NCI-H128 (cell line): ENCODE data around the gene SEC61A2.
"Not testable (repeated sequence)": the region's sequence is repeated elsewhere in the genome, so short reads cannot be mapped to it uniquely, and the experiment has no call there.

ENCODE experiments used
- DNase-seq: peaks from one replicate; lab custom pipeline; 2025; ENCODE audit not compliant: unreplicated experiment; lab: John Stamatoyannopoulos, UW

SEC61A2 gene

GRCh38 chr10:12129222-12130111 is at the start of gene SEC61A2:
Gene SEC61A2, plus strand, starts transcription at chr10:12129677. Its CDS starts 111 bp downstream, at chr10:12129788.
- peak; percentile 79 for DNase-seq

DNA sequence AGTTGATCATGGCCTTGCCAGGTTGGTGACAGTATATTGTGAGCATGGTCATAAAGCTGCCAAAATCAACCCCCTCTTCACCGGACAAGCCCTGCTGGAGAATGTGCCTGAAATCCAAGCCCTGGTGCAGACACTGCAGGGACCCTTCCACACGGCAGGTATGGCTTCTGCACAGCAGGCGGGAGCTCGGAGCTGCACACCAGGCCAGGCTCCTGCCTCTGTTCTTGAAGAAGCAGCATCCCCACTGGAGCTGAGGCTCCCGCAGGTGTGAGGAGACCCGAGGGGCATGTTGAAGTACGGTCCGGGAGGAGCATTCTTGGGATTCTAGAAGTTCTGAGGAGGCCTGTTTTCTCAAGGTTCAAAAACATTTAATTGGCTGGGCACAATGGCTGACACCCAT is 48.0 kb upstream of the SEC61A2 start:
- no peak for DNase-seq

- DNase-seq, result no peak
Measured at GRCh38 chr10:12081879-12082557, 47.5 kb upstream of the SEC61A2 start.

DNA sequence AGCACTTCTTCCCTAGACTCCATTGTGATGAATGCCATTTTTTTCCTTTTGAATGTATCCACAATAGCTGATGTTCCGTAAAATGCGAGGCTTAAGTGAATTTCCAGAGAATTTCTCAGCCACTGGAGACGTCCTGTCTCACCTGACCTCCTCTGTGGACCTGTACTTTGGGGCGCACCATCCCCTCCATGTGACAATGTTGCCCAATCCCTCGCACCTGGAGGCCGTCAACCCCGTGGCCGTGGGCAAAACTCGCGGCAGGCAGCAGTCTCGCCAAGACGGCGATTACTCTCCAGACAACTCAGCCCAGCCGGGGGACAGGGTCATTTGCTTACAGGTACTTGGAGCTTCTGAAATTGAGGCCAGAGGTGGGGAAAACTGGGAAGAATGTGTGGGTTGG is 40.6 kb upstream of the SEC61A2 start:
- DNase-seq, result no peak

- no peak for DNase-seq
Measured at GRCh38 chr10:12091421-12091820, 38.1 kb upstream of the SEC61A2 start.

GRCh38 chr10:12097361-12097760 is 32.1 kb upstream of the SEC61A2 start:
- DNase-seq, result not testable (repeated sequence)

DNA sequence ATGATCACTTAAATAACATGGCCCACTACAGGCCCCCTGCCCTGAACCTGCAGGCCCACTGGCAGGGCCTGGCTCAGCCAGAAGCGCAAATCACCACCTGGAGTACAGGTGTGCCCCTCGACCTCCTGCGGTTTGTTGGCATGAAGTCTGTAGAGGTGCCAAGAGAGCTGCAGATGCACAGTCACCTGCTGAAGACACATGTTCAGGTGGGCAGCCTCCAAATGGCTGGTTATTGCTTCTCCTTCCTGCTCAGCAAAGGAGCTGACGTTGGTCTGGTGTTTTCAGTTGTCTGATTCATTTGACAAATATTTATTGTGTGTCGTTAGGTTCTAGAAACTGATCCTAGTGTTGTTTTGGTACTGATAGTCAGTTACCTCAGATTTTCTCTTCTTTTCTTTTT is 31.7 kb upstream of the SEC61A2 start:
- peak; percentile 9 for DNase-seq

- DNase-seq, result no peak
Measured at GRCh38 chr10:12098966-12099365, 30.5 kb upstream of the SEC61A2 start.

GRCh38 chr10:12103802-12104201 is 25.7 kb upstream of the SEC61A2 start:
- no peak for DNase-seq

GRCh38 chr10:12107781-12108180 is 21.7 kb upstream of the SEC61A2 start:
- DNase-seq, result no peak

DNA sequence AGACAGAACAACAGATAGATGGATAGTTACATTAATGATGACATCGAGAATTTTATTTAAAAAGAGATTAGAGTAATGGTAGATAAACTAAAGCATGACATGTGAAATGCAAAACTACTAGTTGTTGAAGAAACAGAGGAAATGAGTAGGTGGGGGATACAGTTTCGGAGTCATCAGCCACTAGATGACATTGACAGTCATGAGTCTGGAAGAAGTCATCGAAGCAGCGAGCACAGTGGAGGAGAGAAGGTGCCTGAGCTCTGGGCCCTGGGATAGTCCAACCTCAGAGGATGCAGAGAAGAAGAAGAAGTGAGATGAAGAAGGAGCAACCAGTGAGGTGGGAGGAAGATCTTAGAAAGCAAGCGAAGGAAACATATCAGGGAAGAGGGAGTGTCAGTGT is 20.2 kb upstream of the SEC61A2 start:
- no peak for DNase-seq

- no peak for DNase-seq
Measured at GRCh38 chr10:12111528-12111927, 17.9 kb upstream of the SEC61A2 start.

DNA sequence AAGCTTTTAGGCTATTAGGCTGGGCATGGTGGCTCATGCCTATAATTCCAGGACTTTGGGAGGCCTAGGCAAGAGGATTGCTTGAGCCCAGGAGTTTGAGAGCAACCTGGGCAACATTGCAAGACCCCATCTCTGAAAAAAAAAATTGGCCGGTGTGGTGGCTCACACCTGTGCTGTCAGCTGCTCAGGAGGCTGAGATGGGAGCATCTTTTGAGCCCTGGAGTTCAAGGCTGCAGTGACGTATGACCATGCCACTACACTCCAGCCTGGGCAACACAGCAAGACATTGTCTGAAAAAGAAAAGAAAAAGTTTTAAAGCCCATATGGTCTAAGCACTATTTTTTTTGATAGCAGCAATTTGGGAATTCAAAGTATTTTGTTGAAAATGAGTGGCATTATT is 15.8 kb upstream of the SEC61A2 start:
- DNase-seq, result no peak

DNA sequence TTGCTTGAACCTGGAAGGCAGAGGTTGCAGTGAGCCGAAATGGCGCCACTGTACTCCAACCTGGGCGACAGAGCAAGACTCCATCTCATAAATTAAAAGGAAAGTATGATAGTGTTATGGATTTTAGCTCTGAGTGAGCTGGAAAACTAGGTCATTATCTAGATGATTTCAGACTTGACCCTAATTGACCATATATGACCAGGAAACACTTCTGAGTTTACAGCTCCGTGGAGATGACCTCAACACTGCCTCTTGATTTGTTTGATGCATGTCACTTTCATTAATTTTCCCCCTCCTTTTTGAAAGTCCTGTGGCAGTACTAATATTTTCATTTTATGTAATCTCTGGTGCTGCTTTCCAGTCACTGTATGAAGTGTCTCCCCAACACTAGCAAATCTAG is 7.8 kb upstream of the SEC61A2 start:
- DNase-seq, result no peak

- peak; percentile 4 for DNase-seq
Measured at GRCh38 chr10:12130237-12130872, 878 bp downstream of the SEC61A2 start.

DNA sequence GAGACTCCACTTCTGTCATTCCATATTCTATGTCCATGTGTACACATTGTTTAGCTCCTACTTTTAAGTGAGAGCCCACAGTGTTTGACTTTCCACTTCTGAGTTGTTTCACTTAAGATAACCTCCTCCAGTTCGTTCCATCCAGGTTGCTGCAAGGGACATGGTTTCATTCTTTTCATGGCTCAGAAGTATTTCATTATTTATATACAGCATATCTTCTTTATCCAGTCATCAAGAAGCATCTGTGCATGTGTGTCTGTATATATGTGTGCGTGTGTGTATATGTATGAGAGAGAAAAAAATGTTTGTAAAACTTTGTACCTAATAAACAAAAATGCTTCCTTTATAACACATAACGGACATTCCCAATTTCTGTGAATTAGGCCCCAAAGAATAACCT is 6.2 kb downstream of the SEC61A2 start:
- no peak for DNase-seq

GRCh38 chr10:12140038-12140437 is 10.6 kb downstream of the SEC61A2 start:
- no peak for DNase-seq

DNA sequence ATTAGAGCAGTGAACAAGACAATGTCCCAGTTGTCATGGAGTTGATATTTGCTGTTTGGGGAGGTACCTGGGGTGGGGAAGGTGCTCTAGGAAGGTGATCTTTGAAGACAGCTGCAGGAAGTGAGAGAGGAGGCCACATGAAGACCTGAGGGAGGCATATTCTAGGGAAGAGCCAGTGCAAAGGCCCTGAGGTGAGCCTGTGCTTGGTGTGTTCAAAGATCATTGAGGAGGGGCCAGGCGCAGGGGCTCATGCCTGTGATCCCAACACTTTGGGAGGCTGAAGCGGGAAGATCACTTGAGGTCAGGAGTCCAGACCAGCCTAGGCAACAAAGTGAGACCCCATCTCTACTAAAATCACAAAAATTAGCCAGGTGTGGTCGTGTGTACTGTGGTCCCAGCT is 15.1 kb downstream of the SEC61A2 start:
- no peak for DNase-seq

- no peak for DNase-seq
Measured at GRCh38 chr10:12150163-12150562, 20.7 kb downstream of the SEC61A2 start.

DNA sequence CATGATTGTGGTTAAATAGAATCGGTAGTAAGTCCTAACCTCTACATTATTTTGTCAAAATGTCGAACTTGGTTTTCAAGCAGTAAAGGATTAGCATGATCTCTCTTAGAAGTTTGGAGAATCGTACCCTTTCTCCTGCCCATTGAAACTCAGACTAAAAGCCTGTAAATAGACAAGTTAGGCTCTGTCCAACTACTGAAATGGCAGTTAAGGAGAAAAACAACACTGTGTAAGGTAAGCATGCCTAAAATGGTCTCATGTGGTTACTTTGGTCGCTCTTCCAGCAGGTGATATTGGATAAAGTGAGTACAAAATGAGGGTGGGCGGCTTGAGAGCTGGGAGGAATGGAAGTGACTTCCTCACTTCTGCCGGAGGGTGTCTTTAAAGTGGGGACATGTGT is 25.0 kb downstream of the SEC61A2 start:
- DNase-seq, result no peak

- no peak for DNase-seq
Measured at GRCh38 chr10:12156367-12157123, 27.1 kb downstream of the SEC61A2 start.
